HepG2 (cell line): ENCODE measurements around the gene PCBP1. TPM values are rescaled to one million over a fixed set of nuclear protein-coding genes. Genes with fewer than 3 reads are reported as not detected.

Experiments
- ADNP ChIP-seq: sonication (generic); formaldehyde crosslinking; IDR thresholded peaks from 2 replicates; pipeline ENCODE4 v1.4.0; 2020; ENCODE audit warnings: missing genetic modification reagents
- ARHGAP35 ChIP-seq: sonication (generic); formaldehyde crosslinking; IDR thresholded peaks from 2 replicates; pipeline ENCODE4 v1.9.0; 2022; ENCODE audit warnings: mild to moderate bottlenecking, inconsistent platforms, moderate library complexity, missing genetic modification reagents, borderline replicate concordance
- ASH2L ChIP-seq: fragments of 300-600, 200-600 bp; sonication (generic); IDR thresholded peaks from 2 replicates; pipeline ENCODE4 v1.7.0; 2017; ENCODE audit warnings: low read depth, mild to moderate bottlenecking, moderate library complexity, mixed read lengths, low read length; ENCODE audit not compliant: insufficient read length
- CENPBD1 ChIP-seq: sonication (generic); formaldehyde crosslinking; IDR thresholded peaks from 2 replicates; pipeline ENCODE4 v1.8.0; 2022; ENCODE audit warnings: missing genetic modification reagents, low read depth, mild to moderate bottlenecking, borderline replicate concordance
- HDAC6 ChIP-seq: fragments of 200-600 bp; sonication (generic); IDR thresholded peaks from 2 replicates; pipeline ENCODE4 v1.7.0; 2017; ENCODE audit warnings: mild to moderate bottlenecking, antibody characterized with exemption, low read length, low read depth
- JUND ChIP-seq: sonication (generic); formaldehyde crosslinking; IDR thresholded peaks from 2 replicates; pipeline ENCODE4 v1.8.0; 2022; ENCODE audit warnings: mild to moderate bottlenecking, missing genetic modification reagents
- KAT7 ChIP-seq: IDR thresholded peaks from 2 replicates; pipeline ENCODE4 v1.6.1; 2018; ENCODE audit warnings: borderline replicate concordance, missing compliant biosample characterization
- KDM4B ChIP-seq: sonication (generic); formaldehyde crosslinking; IDR thresholded peaks from 2 replicates; pipeline ENCODE4 v1.4.0; 2020; ENCODE audit warnings: missing genetic modification reagents
- KMT2A ChIP-seq: sonication (generic); formaldehyde crosslinking; IDR thresholded peaks from 2 replicates; pipeline ENCODE4 v1.4.0; 2020; ENCODE audit warnings: missing genetic modification reagents
- MAX ChIP-seq: IDR thresholded peaks from 2 replicates; pipeline ENCODE4 v1.6.1; 2012; ENCODE audit warnings: inconsistent platforms
- MEIS2 ChIP-seq: sonication (generic); formaldehyde crosslinking; IDR thresholded peaks from 2 replicates; pipeline ENCODE4 v1.9.0; 2021; ENCODE audit warnings: mild to moderate bottlenecking, missing genetic modification reagents
- MXI1 ChIP-seq: IDR thresholded peaks from 3 replicates; pipeline ENCODE4 v1.6.1; 2012; ENCODE audit warnings: low read depth, low read length, inconsistent platforms, borderline replicate concordance
- NFE2L2 ChIP-seq: fragments of 150-350 bp; IDR thresholded peaks from 2 replicates; pipeline ENCODE4 v1.6.1; 2014; ENCODE audit warnings: low read length
- PPARG ChIP-seq: conservative IDR thresholded peaks from 2 replicates; pipeline ENCODE4 v1.6.1; 2016; ENCODE audit warnings: missing biosample characterization, missing genetic modification reagents
- PRDM4 ChIP-seq: sonication (generic); formaldehyde crosslinking; IDR thresholded peaks from 2 replicates; pipeline ENCODE4 v1.9.0; 2021; ENCODE audit warnings: missing genetic modification reagents, borderline replicate concordance
- RBM39 ChIP-seq: fragments of 200-400 bp; formaldehyde crosslinking; IDR thresholded peaks from one replicate; pipeline ENCODE4 v1.6.1; 2018; ENCODE audit warnings: antibody characterized with exemption, mild to moderate bottlenecking, low read depth, low read length; ENCODE audit not compliant: poor library complexity, severe bottlenecking
- RNF219 ChIP-seq: sonication (generic); formaldehyde crosslinking; IDR thresholded peaks from 2 replicates; pipeline ENCODE4 v1.5.0; 2020; ENCODE audit warnings: mild to moderate bottlenecking, missing genetic modification reagents
- SRY ChIP-seq: sonication (generic); formaldehyde crosslinking; IDR thresholded peaks from 2 replicates; pipeline ENCODE4 v1.8.0; 2022; ENCODE audit warnings: mild to moderate bottlenecking, missing genetic modification reagents
- SSRP1 ChIP-seq: IDR thresholded peaks from 2 replicates; pipeline ENCODE4 v1.6.1; 2016; ENCODE audit warnings: control low read depth
- ZNF350 ChIP-seq: sonication (generic); formaldehyde crosslinking; IDR thresholded peaks from 2 replicates; pipeline ENCODE4 v1.4.0; 2020; ENCODE audit warnings: mild to moderate bottlenecking, low read depth, missing genetic modification reagents, borderline replicate concordance
- ZNF383 ChIP-seq: sonication (generic); formaldehyde crosslinking; IDR thresholded peaks from 2 replicates; pipeline ENCODE4 v1.4.0; 2020; ENCODE audit warnings: missing genetic modification reagents, mild to moderate bottlenecking, borderline replicate concordance
- ZNF562 ChIP-seq: sonication (generic); formaldehyde crosslinking; IDR thresholded peaks from 2 replicates; pipeline ENCODE4 v1.8.0; 2022; ENCODE audit warnings: missing genetic modification reagents, borderline replicate concordance
- ZNF879 ChIP-seq: sonication (generic); formaldehyde crosslinking; IDR thresholded peaks from 2 replicates; pipeline ENCODE4 v1.8.1; 2023; ENCODE audit warnings: missing genetic modification reagents
- ZUFSP ChIP-seq: sonication (generic); formaldehyde crosslinking; IDR thresholded peaks from 2 replicates; pipeline ENCODE4 v1.9.0; 2021; ENCODE audit warnings: missing genetic modification reagents, mild to moderate bottlenecking, borderline replicate concordance
- polyA plus RNA-seq, 8 experiments: library from polyadenylated mRNA; depleted of rRNA in 3 of 8; stranded (reverse) in 7 of 8; unstranded in 1 of 8; fragments of >200 nt; fragmentation: Illumina TruSeq in 4 of 8; extraction: Trizol in 4 of 8; gene quantifications; 2 replicates each; pipeline versions ENCODE4 v1.2.1 to v1.2.3, GENCODE V29; 2011 to 2016; ENCODE audit warnings: low read depth in 4 of 8, missing spikeins in 1 of 8, mixed read lengths in 1 of 8; ENCODE audit not compliant: insufficient read depth in 1 of 8
- total RNA-seq, 5 experiments: library from RNA; depleted of rRNA; stranded (reverse); fragments of >200 nt; fragmentation: Illumina TruSeq; extraction: Trizol; gene quantifications; 2 replicates each; pipeline ENCODE4 v1.2.3, GENCODE V29; 2016; ENCODE audit warnings: low read depth in 1 of 5

The PCBP1 gene
- total and polyA plus RNA-seq, 2 of the 13 experiments (the other 11 are each of a cell fraction or from before 2014, with no cell fraction given): 32.0 to 137 TPM

GRCh38 chr2:70069049-70069448 lies 18.2 kb upstream of the PCBP1 start (continued):
- TF ChIP-seq ARHGAP35 (CRISPR knock-in tag) (no peak), RBM39 (no peak), KAT7 (CRISPR knock-in tag) (no peak), ZNF383 (CRISPR knock-in tag) (no peak), HDAC6 (no peak), ZNF562 (CRISPR knock-in tag) (no peak), JUND (no peak), CENPBD1 (no peak), MXI1 (peak; percentile 90; the same call in 2 of the 3 replicates), ZNF350 (no peak), ZUFSP (no peak), MAX (peak; percentile 59), NFE2L2 (no peak), MEIS2 (CRISPR knock-in tag) (peak; percentile 93), ZNF879 (CRISPR knock-in tag) (no peak), PRDM4 (CRISPR knock-in tag) (no peak), KDM4B (no peak), ASH2L (peak; percentile 40), KMT2A (CRISPR knock-in tag) (0 out of 2 replicates have a peak, but pooled peaks have one; percentile 55), RNF219 (CRISPR knock-in tag) (no peak), ADNP (no peak), SRY (CRISPR knock-in tag) (no peak), PPARG (CRISPR knock-in tag) (0 out of 2 replicates have a peak, but pooled peaks have one; percentile 37), SSRP1 (CRISPR knock-in tag) (no peak)
